ENCODE data around the gene RAPGEF4.
"Not testable (repeated sequence)": the region's sequence is repeated elsewhere in the genome, so short reads cannot be mapped to it uniquely, and the experiment has no call there.

RAPGEF4 gene

DNA sequence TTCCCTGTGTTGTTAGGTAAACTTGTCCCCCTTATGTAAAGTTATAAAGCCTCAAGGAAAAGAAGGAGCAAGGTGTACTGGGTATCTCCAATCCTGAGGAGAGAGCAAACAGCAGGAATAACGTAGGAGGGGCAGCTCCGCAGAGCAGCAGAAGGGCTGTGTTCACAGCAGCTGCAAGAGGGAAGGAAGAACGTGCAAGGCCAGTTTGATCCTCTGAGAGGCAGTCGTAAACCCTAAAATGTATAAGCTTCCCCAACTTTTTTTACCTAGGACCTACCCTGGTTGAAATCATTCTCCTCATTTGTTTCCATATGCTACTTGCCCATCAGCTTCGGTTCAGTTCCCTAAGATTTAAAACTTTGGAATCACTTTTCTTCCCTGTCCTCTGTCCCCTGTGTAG, 288.1 kb downstream of the RAPGEF4 start:
- in situ Hi-C loops (cut with HindIII; ENCODE audit: low sequenced_read_pairs), result no loop called here

DNA sequence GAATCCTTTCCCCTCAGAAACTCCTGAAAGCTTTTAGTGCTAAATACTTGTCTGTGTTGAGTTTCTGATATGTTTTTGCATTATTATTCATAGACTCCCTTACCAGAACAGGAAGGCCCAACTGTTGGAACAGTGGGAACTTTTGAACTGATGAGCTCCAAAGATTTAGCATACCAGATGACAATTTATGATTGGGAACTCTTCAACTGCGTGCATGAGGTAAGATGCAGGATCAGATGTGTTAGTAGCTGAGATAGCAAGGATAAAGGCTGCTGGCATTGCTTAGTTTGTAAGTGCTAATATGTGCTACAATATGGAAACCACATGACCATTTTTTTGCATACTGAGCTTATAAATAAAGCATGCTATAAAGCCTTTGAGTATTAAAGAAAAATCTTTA, 290.8 kb downstream of the RAPGEF4 start:
- in situ Hi-C loops (cut with HindIII; ENCODE audit: low sequenced_read_pairs), result no loop called here

DNA sequence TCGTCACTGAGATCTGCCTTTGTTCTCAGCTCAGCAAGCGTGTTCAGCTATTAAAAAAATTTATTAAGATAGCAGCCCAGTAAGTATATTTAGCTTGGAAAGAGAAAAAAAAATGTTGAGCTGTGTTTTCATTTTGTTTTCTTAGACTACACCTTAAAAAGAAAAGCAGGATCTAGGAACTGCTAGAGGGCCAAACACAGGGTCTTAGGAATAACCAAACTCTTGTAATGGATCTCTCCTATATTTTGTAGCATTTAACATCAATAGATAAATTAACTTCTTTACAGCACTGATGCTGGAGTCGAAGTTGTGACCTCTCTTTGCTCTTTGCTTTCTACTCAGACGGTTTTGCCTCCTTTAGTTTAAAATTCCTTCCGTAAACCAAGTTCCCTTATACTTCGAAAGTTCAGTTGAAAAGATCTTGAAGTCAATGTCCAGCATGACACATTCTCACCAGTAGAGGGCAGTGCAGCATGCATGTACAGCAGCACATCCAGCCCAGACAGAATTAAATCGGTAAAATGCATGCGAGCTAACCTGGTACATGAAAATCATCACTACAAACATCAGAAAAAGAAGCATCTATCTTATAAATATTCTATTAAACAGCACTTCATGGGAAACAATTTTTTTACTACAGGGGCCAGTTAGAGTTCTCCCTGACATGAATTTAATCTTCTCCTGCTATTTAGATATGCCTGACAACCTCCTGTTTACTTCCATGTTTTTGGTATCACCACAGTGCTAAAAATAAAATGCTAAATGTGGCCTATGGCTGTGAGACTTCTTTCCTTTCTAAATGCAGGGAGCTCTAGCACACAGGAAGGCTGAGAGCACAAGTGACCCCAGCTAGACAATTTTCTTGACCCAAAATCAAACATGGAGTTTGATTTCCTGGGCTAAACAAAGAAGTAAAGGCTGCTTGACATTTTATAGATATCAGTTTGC, 291.8 kb downstream of the RAPGEF4 start:
- in situ Hi-C loops (cut with HindIII; ENCODE audit: low sequenced_read_pairs), result no loop called here

GRCh38 chr2:173028141-173028540, 292.5 kb downstream of the RAPGEF4 start:
- in situ Hi-C loops (cut with HindIII; ENCODE audit: low sequenced_read_pairs), result no loop called here

DNA sequence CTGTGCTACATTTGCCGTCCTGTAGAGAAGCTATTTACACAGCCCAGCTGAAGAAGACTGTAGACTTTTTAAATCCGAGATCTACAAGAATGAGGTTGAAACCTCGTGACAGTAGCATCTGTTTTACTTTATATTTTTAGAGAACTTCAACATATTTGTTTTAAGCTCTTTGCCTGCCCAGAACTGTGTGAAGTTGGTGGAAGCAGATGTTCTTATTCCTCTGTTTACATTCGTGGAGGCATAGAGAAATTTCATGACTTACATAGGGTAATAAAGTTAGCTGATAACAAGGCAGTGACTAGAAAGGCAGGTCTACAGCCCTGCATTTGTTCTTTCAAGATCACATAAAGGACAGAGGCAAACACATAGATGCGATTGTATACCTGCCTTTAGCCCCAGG, 293.0 kb downstream of the RAPGEF4 start:
- in situ Hi-C loops (cut with HindIII; ENCODE audit: low sequenced_read_pairs), result no loop called here

GRCh38 chr2:173030561-173031490, 295.2 kb downstream of the RAPGEF4 start:
- in situ Hi-C loops (cut with HindIII; ENCODE audit: low sequenced_read_pairs), result loop anchor here (5.0 kb wide), 1 partner anchor 176 kb away; no protein-coding TSS in a partner anchor

GRCh38 chr2:173032032-173032431, 296.4 kb downstream of the RAPGEF4 start:
- in situ Hi-C loops (cut with HindIII; ENCODE audit: low sequenced_read_pairs), result loop anchor here (5.0 kb wide), 1 partner anchor 175 kb away; no protein-coding TSS in a partner anchor

GRCh38 chr2:173033084-173033483, 297.4 kb downstream of the RAPGEF4 start:
- in situ Hi-C loops (cut with HindIII; ENCODE audit: low sequenced_read_pairs), result loop anchor here (5.0 kb wide), 1 partner anchor 174 kb away; no protein-coding TSS in a partner anchor

GRCh38 chr2:173034143-173034542, 298.5 kb downstream of the RAPGEF4 start:
- in situ Hi-C loops (cut with HindIII; ENCODE audit: low sequenced_read_pairs), result loop anchor here (5.0 kb wide), 1 partner anchor 173 kb away; no protein-coding TSS in a partner anchor

DNA sequence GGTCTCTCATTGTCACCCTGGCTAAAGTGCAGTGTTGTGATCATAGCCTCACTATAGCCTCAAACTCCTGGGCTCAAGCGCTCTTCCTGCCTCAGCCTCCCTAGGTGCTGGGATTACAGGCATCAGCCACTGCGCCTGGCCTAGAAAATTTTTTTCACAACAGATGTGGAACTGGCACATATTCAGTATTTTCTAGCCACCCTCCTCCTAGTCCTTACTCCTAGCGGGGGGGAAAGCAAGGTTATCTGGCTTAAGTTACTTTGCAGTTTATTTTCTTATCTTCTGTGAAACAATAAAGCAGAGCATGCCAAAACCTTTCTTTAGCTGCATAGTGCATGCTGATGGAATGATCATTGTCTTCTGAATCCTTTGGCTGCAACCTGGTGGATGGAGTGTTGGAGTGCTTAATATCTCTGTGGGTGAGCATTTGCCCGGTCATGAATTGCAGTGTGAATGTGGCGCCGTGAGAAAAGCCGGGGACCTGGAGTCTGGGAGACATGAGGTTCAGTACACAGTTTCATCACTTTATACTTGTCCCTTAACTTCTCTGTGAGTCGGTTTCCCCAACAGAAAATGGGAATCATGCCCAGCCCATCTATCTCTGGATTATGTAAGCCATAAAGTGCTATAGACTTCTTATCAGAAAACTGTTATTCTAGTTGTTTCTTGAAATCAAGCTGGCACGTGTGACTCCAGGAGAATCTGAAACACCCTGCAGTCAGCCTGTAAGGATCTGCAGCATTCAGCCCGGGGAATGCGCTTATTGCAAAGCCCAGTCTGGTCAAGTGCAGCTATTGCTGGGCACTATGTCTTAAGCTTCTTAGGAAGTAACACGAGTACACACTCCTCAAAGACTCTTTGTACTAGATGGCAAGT, 301.8 kb downstream of the RAPGEF4 start:
- in situ Hi-C loops (cut with HindIII; ENCODE audit: low sequenced_read_pairs), result no loop called here

- in situ Hi-C loops (cut with HindIII; ENCODE audit: low sequenced_read_pairs), result not testable (repeated sequence)
These were observed 302.6 kb downstream of the RAPGEF4 start for GRCh38 chr2:173038257-173038656.

DNA sequence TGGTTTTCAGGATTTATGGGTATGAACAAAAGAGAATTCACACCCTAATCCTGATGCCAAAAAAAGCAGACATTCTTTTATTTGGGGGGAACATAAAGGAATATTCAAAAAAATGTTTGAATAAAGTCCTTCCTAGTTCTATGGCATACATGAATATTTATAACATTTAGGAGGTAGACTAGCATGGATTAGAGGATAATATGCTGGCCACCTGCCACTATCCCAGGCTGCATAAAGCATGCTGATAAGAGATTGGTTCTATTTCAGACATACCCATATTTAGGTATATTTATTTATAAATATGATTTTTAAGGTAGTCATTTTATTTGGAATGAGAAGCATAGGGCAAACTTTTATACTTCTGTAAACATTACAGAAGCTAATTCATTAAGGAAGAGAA, 305.1 kb downstream of the RAPGEF4 start:
- in situ Hi-C loops (cut with HindIII; ENCODE audit: low sequenced_read_pairs), result no loop called here

GRCh38 chr2:173043476-173043875, 307.8 kb downstream of the RAPGEF4 start:
- in situ Hi-C loops (cut with HindIII; ENCODE audit: low sequenced_read_pairs), result no loop called here

DNA sequence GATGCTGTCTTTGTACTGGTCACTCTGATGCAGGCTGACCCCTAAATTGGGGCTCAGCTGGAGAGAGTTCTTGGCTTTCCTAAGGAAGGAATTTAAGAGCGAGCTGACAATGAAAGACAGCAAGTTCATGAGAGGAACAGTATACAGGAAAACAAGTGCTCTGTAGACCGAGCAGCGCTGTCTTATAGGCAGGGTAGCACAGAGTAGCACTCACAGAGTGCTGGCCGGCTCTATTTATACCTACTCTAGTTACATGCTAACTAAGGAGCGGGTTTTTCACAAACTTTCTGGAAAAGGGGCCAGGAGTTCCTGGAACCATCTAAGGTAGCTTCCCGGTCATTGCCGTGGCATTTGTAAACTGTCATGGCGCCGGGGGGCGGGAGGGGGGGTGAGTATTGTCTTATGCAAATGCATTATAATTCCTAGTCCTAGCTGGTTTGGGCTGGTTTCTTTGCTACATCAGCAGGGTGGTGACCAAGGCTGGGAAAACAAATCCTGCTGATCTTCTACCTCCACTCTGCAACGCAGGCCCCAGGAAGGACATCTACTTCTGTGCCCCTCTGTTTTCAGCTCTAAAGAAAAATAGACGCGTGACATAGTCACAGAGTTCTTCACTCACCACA, 308.4 kb downstream of the RAPGEF4 start:
- in situ Hi-C loops (cut with HindIII; ENCODE audit: low sequenced_read_pairs), result no loop called here

- in situ Hi-C loops (cut with HindIII; ENCODE audit: low sequenced_read_pairs), result no loop called here
These were observed 309.0 kb downstream of the RAPGEF4 start for GRCh38 chr2:173044686-173045085.

DNA sequence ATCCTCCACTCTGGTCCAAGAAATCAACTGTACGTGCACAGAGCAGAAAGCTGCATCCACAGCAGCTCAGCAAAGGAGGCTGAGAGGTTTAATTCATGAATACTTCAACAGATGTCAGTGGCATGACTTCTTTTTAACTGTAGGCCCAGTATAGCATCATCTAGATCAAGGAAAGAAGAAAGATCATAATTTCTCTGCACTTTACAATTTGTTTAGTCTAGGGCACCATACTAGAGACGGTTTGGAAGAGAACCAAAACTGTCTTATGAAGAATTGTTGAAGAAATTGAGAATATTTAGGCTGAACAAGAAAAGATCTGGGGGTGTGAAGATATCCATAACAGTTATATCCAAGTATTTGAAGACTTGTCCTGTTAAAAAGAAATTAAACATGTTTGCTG, 309.5 kb downstream of the RAPGEF4 start:
- in situ Hi-C loops (cut with HindIII; ENCODE audit: low sequenced_read_pairs), result no loop called here

GRCh38 chr2:173048522-173048896, 312.9 kb downstream of the RAPGEF4 start:
- in situ Hi-C loops (cut with HindIII; ENCODE audit: low sequenced_read_pairs), result no loop called here

DNA sequence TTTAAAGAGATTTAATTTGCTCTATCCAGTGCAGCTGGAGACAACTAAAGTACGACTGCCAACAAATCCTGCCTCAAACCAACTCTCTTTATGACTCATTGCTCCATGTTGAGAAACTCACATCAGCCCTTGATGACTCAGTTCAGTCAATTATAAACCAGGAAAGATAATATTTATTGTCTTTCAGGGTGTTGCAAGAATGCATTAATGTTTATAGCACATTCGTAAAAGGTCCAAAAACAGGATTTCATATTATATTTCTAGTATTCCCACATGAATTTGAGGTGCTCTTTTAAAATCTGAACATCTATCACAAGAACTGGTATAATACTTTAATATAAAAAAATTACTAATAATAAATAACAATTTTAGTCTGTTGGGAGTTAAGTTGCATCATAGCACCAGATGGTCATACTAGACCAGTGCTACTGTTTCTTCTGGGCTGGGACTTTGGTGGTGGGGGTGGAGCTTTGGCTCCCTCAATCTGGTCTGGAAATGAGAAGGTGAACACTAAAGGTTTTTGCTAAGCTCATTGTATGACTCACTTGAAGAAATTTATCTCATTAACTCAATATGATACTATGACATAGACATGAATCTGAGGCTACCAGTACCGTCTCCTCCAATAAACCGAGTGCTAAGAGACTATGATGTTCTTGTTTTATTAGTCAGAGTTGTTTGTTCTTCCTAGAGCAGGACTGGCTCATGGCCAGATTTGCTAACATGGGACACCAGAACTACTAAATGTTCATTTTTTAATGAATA, 313.4 kb downstream of the RAPGEF4 start:
- in situ Hi-C loops (cut with HindIII; ENCODE audit: low sequenced_read_pairs), result no loop called here

DNA sequence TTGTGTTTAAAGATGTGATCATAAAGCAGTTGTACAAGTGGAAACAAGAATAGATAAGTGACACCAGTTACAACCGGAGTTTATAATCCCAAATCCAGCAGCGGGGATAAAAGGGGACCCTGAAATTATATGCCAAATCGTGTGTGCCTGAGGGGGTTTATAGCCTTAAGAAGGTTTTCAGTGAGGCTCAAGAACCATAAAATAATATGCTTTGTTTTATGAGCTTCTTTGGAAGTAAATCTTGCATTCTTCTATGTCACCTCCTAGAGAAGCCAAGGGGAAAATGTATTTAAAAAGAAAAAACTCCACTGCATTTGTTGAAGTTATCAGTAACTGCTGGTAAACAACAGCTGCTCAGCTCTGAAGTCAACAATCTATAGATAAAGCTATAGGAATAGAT, 314.2 kb downstream of the RAPGEF4 start:
- in situ Hi-C loops (cut with HindIII; ENCODE audit: low sequenced_read_pairs), result no loop called here

All from endothelial cell of hepatic sinusoid (primary cell).